DND-41 (cell line): Measurements from ENCODE around the gene NR4A1.
A peak's percentile ranks its signal among the peaks of the same experiment; 100 is the strongest.

Source experiments
- ATAC-seq: fragments of 200-7000 bp; cut with Tn5 transposase; 3 replicates; pipeline ENCODE4 v1.9.1; 2021; ENCODE audit warnings: low read depth; ENCODE audit not compliant: insufficient read depth
- DNase-seq: peaks from one replicate; pipeline ENCODE4 v3.0.0-alpha.2; 2020
- H2AFZ ChIP-seq: 2 replicates; pipeline ENCODE4 v1.6.0; 2012; ENCODE audit warnings: low read depth, low read length
- H3K27ac ChIP-seq: 2 replicates; pipeline ENCODE4 v1.5.1; 2012; ENCODE audit warnings: low read length, inconsistent platforms
- H3K27me3 ChIP-seq: fragments of 200-600 bp; sonication (generic); 2 replicates; pipeline ENCODE4 v1.6.0; 2012; ENCODE audit warnings: low read length, mild to moderate bottlenecking, inconsistent platforms; ENCODE audit not compliant: insufficient read depth, poor library complexity
- H3K36me3 ChIP-seq: 2 replicates; pipeline ENCODE4 v1.5.1; 2012; ENCODE audit warnings: low read length, inconsistent platforms; ENCODE audit not compliant: insufficient read depth
- H3K4me1 ChIP-seq: 2 replicates; pipeline ENCODE4 v1.5.1; 2012; ENCODE audit warnings: mild to moderate bottlenecking, low read length; ENCODE audit not compliant: insufficient read depth
- H3K4me2 ChIP-seq: 2 replicates; pipeline ENCODE4 v1.6.0; 2012; ENCODE audit warnings: mild to moderate bottlenecking, moderate library complexity, low read length, inconsistent platforms; ENCODE audit not compliant: insufficient read depth
- H3K4me3 ChIP-seq, 2 experiments: fragments of 200-600 bp in 1 of 2; shearing (Covaris generic) in 1 of 2; 2 replicates each; pipeline ENCODE4 v1.5.1; 2012 to 2016; ENCODE audit warnings: inconsistent platforms in 2 of 2, low read length in 2 of 2, mild to moderate bottlenecking in 2 of 2, low read depth in 1 of 2, moderate library complexity in 1 of 2
- H3K79me2 ChIP-seq: 2 replicates; pipeline ENCODE4 v1.6.0; 2012; ENCODE audit warnings: low read length, inconsistent platforms; ENCODE audit not compliant: insufficient read depth
- H3K9ac ChIP-seq: 2 replicates; pipeline ENCODE4 v1.6.0; 2012; ENCODE audit warnings: low read depth, mild to moderate bottlenecking, inconsistent platforms, low read length, moderate library complexity
- H3K9me3 ChIP-seq: 2 replicates; pipeline ENCODE4 v1.5.1; 2012; ENCODE audit warnings: low read length, moderate library complexity, mild to moderate bottlenecking, inconsistent platforms; ENCODE audit not compliant: insufficient read depth, severe bottlenecking
- H4K20me1 ChIP-seq: 2 replicates; pipeline ENCODE4 v1.6.0; 2012; ENCODE audit warnings: low read length; ENCODE audit not compliant: insufficient read depth
- CTCF ChIP-seq: IDR thresholded peaks from 2 replicates; pipeline ENCODE4 v1.5.1; 2012; ENCODE audit warnings: borderline replicate concordance, low read length, moderate library complexity, mild to moderate bottlenecking; ENCODE audit not compliant: poor library complexity, severe bottlenecking; ENCODE audit errors: extremely low read depth
- EZH2 ChIP-seq: IDR thresholded peaks from 3 replicates; pipeline ENCODE4 v1.6.1; 2012; ENCODE audit warnings: borderline replicate concordance, low read depth, mild to moderate bottlenecking, moderate library complexity, low read length, inconsistent platforms; ENCODE audit not compliant: severe bottlenecking

NR4A1 gene

DNA sequence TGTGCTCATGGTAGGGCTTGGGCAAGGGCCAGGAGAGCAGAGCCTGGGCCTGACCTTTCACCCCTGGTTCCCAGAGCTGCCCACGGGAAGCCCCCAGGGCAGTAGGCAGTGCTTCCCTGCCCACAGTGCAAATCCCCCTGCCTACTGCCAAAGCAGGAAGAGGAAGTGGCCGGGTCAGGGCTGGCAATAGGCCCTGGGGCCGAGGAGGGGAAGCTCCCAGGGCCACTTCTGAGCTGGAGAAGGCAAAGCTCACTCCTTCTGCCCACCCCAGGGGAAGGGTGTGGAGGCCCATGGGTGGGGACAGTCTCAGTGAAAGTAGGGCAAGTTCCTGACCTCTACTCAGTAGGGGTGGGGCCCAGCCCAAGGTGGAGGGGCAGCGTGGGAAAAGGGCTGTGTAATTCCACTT lies 5.4 kb upstream of the NR4A1 start:
- Histone ChIP-seq H3K9me3 (no peaks in the 10 kb centered on the region), H3K4me3 (no peak overlapping the region), H3K9ac (no peak overlapping the region), H4K20me1 (peaks cover 13% of the 10 kb centered on the region), H2AFZ (no peak overlapping the region), H3K27me3 (peaks cover 28% of the 10 kb centered on the region), H3K79me2 (no peaks in the 10 kb centered on the region), H3K4me2 (no peak overlapping the region), H3K27ac (no peak overlapping the region), H3K4me1 (peaks cover 17% of the 10 kb centered on the region), H3K36me3 (no peaks in the 10 kb centered on the region)
- no peak for DNase-seq
- TF ChIP-seq CTCF (no peak), EZH2 (no peak)
- no peak for ATAC-seq

GRCh38 chr12:52046859-52047258 lies 4.4 kb upstream of the NR4A1 start:
- no peak overlapping the region for H3K27ac ChIP-seq
- H3K27me3 ChIP-seq: peaks cover 38% of the 10 kb centered on the region
- H3K4me3 ChIP-seq: no peak overlapping the region
- H2AFZ ChIP-seq: no peak overlapping the region
- DNase-seq: no peak
- ATAC-seq: no peak
- peaks cover 20% of the 10 kb centered on the region for H4K20me1 ChIP-seq
- no peaks in the 10 kb centered on the region for H3K79me2 ChIP-seq
- H3K9me3 ChIP-seq: no peaks in the 10 kb centered on the region
- H3K4me2 ChIP-seq: no peak overlapping the region
- H3K9ac ChIP-seq: no peak overlapping the region
- peaks cover 25% of the 10 kb centered on the region for H3K4me1 ChIP-seq
- TF ChIP-seq EZH2 (no peak), CTCF (no peak)
- no peaks in the 10 kb centered on the region for H3K36me3 ChIP-seq

- H3K36me3 ChIP-seq: no peaks in the 10 kb centered on the region
- H3K27me3 ChIP-seq: peaks cover 60% of the 10 kb centered on the region
- no peaks in the 10 kb centered on the region for H3K9me3 ChIP-seq
- no peak for ATAC-seq
- no peak overlapping the region for H3K4me3 ChIP-seq
- H3K79me2 ChIP-seq: no peaks in the 10 kb centered on the region
- no peak overlapping the region for H3K27ac ChIP-seq
- no peak overlapping the region for H3K9ac ChIP-seq
- no peak for DNase-seq
- no peak overlapping the region for H2AFZ ChIP-seq
- TF ChIP-seq CTCF (no peak), EZH2 (no peak)
- peaks cover 19% of the 10 kb centered on the region for H3K4me1 ChIP-seq
- peaks cover 35% of the 10 kb centered on the region for H4K20me1 ChIP-seq
- no peak overlapping the region for H3K4me2 ChIP-seq
Measured at GRCh38 chr12:52049286-52049685, 2.0 kb upstream of the NR4A1 start.

- no peaks in the 10 kb centered on the region for H3K36me3 ChIP-seq
- TF ChIP-seq EZH2 (no peak), CTCF (no peak)
- H3K9ac ChIP-seq: no peak overlapping the region
- no peaks in the 10 kb centered on the region for H3K9me3 ChIP-seq
- peaks cover 19% of the 10 kb centered on the region for H3K4me1 ChIP-seq
- no peak for DNase-seq
- no peak overlapping the region for H3K4me3 ChIP-seq
- H2AFZ ChIP-seq: no peak overlapping the region
- H3K4me2 ChIP-seq: peak overlapping the region; percentile 67
- ATAC-seq: no peak
- H3K79me2 ChIP-seq: no peaks in the 10 kb centered on the region
- peaks cover 37% of the 10 kb centered on the region for H4K20me1 ChIP-seq
- peaks cover 57% of the 10 kb centered on the region for H3K27me3 ChIP-seq
- no peak overlapping the region for H3K27ac ChIP-seq
Measured at GRCh38 chr12:52049688-52050087, 1.6 kb upstream of the NR4A1 start.
